ENCODE measurements around the gene PAM. TPM values are rescaled to one million over a fixed set of nuclear protein-coding genes. Genes with fewer than 3 reads are reported as not detected.
"Not testable (repeated sequence)": the region's sequence is repeated elsewhere in the genome, so short reads cannot be mapped to it uniquely, and the experiment has no call there.

Gene PAM
- polyA plus RNA-seq, 1 donor (not counting 4 experiments of a cell fraction or from before 2014, with no cell fraction given), result 149 TPM

DNA sequence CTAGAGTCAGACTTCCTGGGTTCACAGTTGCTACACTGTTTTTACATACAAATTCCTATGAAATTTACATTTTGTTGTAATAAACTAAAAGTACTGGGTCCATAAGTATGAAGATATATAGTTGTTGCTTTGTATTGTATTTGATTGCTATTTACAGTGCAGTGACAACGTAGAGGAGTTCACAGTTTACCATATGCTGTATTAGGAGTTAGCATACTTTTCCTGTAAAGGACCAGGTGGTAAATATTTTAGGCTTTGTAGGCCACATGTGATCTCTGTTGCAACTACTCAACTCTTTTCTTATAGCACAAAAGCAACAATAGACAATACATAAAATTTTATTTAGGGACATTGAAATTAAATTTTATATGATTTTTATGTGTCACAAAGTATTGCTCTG, 18.0 kb downstream of the PAM start:
- Histone ChIP-seq H3K9me1 (ENCODE audit: control insufficient read depth, extremely low read depth, insufficient read depth, low read length) (no peaks in the 10 kb centered on the region), H3K9ac (ENCODE audit: control insufficient read depth, extremely low read depth, insufficient read depth, low read length) (no peak overlapping the region), H4K20me1 (ENCODE audit: control insufficient read depth, extremely low read depth, insufficient read depth, low read length) (peaks cover 2% of the 10 kb centered on the region), H3K27me3 (ENCODE audit: control insufficient read depth, extremely low read depth, insufficient read depth, low read length) (no peaks in the 10 kb centered on the region), H2AFZ (ENCODE audit: control insufficient read depth, low read length) (no peak overlapping the region), H3K79me2 (ENCODE audit: control insufficient read depth, insufficient read depth, low read length) (peaks cover 62% of the 10 kb centered on the region), H3K9me3 (ENCODE audit: control insufficient read depth, low read depth, low read length) (no peaks in the 10 kb centered on the region), H3K36me3 (ENCODE audit: control insufficient read depth in 2 of 2, extremely low read depth in 1 of 2, insufficient read depth in 2 of 2, low read length in 2 of 2) (peaks cover 0 to 1% of the 10 kb centered on the region in 2 experiments), H3K4me3 (ENCODE audit: control insufficient read depth in 2 of 3, extremely low read depth in 1 of 3, insufficient read depth in 2 of 3, low read depth in 1 of 3, low read length in 3 of 3) (no peak overlapping the region), H3K27ac (ENCODE audit: control insufficient read depth, insufficient read depth, low read length) (no peak overlapping the region), H3K4me2 (ENCODE audit: control insufficient read depth, extremely low read depth, insufficient read depth, low read depth, low read length) (no peak overlapping the region), H3K4me1 (ENCODE audit: control insufficient read depth, extremely low read depth, insufficient read depth, low read length) (peaks cover 4% of the 10 kb centered on the region)
- dilution Hi-C loops (cut with MboI; ENCODE audit: extremely low pct_ligation_motif_present, low sequenced_read_pairs), result no loop called here
- no peak for FAIRE-seq
- TF ChIP-seq, protein P1, sequence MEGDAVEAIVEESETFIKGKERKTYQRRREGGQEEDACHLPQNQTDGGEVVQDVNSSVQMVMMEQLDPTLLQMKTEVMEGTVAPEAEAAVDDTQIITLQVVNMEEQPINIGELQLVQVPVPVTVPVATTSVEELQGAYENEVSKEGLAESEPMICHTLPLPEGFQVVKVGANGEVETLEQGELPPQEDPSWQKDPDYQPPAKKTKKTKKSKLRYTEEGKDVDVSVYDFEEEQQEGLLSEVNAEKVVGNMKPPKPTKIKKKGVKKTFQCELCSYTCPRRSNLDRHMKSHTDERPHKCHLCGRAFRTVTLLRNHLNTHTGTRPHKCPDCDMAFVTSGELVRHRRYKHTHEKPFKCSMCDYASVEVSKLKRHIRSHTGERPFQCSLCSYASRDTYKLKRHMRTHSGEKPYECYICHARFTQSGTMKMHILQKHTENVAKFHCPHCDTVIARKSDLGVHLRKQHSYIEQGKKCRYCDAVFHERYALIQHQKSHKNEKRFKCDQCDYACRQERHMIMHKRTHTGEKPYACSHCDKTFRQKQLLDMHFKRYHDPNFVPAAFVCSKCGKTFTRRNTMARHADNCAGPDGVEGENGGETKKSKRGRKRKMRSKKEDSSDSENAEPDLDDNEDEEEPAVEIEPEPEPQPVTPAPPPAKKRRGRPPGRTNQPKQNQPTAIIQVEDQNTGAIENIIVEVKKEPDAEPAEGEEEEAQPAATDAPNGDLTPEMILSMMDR (optimal IDR thresholded peaks at IDR 0.05 in 1 of 3, IDR thresholded peaks at IDR 0.05 in 1 of 3, conservative IDR thresholded peaks at IDR 0.05 in 1 of 3; ENCODE audit: extremely low read depth in 1 of 3, insufficient read depth in 2 of 3, low read length in 3 of 3), result no peak
- no peak for TF ChIP-seq EZH2 (IDR thresholded peaks at IDR 0.05; ENCODE audit: low read length)
- DNase-seq (ENCODE audit: low read depth, low spot score), result no peak

DNA sequence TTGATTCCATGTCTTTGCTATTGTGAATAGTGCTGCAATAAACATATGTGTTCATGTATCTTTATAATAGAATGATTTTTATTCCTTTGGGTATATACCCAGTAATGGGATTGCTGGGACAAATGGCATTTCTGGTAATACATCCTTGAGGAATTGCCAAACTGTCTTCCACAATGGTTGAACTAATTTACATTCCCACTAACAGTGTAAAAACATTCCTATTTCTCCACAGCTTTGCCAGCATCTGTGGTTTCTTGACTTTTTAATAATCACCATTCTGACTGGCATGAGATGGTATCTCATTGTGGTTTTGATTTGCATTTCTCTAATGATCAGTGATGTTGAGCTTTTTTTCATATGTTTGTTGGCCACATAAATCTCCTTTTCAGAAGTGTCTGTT, 20.7 kb downstream of the PAM start:
- H3K9ac ChIP-seq (ENCODE audit: control insufficient read depth, extremely low read depth, insufficient read depth, low read length); DNase-seq (ENCODE audit: low read depth, low spot score); H3K36me3 ChIP-seq (ENCODE audit: control insufficient read depth in 2 of 2, extremely low read depth in 1 of 2, insufficient read depth in 2 of 2, low read length in 2 of 2); FAIRE-seq; H3K27ac ChIP-seq (ENCODE audit: control insufficient read depth, insufficient read depth, low read length); H3K4me2 ChIP-seq (ENCODE audit: control insufficient read depth, extremely low read depth, insufficient read depth, low read depth, low read length); H3K4me1 ChIP-seq (ENCODE audit: control insufficient read depth, extremely low read depth, insufficient read depth, low read length); dilution Hi-C loops (cut with MboI; ENCODE audit: extremely low pct_ligation_motif_present, low sequenced_read_pairs); H3K4me3 ChIP-seq (ENCODE audit: control insufficient read depth in 2 of 3, extremely low read depth in 1 of 3, insufficient read depth in 2 of 3, low read depth in 1 of 3, low read length in 3 of 3); H2AFZ ChIP-seq (ENCODE audit: control insufficient read depth, low read length); H3K27me3 ChIP-seq (ENCODE audit: control insufficient read depth, extremely low read depth, insufficient read depth, low read length); H3K9me3 ChIP-seq (ENCODE audit: control insufficient read depth, low read depth, low read length); H3K9me1 ChIP-seq (ENCODE audit: control insufficient read depth, extremely low read depth, insufficient read depth, low read length); H4K20me1 ChIP-seq (ENCODE audit: control insufficient read depth, extremely low read depth, insufficient read depth, low read length): not testable (repeated sequence)
- peaks cover 51% of the 10 kb centered on the region for H3K79me2 ChIP-seq (ENCODE audit: control insufficient read depth, insufficient read depth, low read length)

DNA sequence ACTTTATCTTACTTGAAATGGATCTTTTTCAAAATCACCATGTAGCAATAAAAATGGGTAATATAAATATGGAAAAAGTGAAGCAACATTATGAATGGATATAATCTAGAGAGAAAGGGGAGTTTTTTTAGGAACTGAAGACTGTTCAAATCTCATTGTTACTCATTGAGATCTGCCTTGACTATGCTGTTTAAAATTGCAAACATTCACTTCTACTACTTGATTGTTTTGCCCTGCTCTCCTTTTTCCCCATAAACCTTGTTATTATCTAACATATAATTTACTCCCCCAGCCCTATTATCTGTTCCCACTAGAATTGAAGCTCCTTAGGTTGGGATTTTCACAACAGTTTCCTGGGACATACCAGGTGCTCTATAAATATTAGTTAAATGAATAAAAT, 22.0 kb downstream of the PAM start:
- Histone ChIP-seq H3K9ac (ENCODE audit: control insufficient read depth, extremely low read depth, insufficient read depth, low read length) (no peak overlapping the region), H3K79me2 (ENCODE audit: control insufficient read depth, insufficient read depth, low read length) (peaks cover 42% of the 10 kb centered on the region), H3K36me3 (ENCODE audit: control insufficient read depth in 2 of 2, extremely low read depth in 1 of 2, insufficient read depth in 2 of 2, low read length in 2 of 2) (peaks cover 0 to 1% of the 10 kb centered on the region in 2 experiments), H3K27ac (ENCODE audit: control insufficient read depth, insufficient read depth, low read length) (no peak overlapping the region), H4K20me1 (ENCODE audit: control insufficient read depth, extremely low read depth, insufficient read depth, low read length) (peaks cover 2% of the 10 kb centered on the region), H3K4me2 (ENCODE audit: control insufficient read depth, extremely low read depth, insufficient read depth, low read depth, low read length) (no peak overlapping the region), H3K9me3 (ENCODE audit: control insufficient read depth, low read depth, low read length) (no peaks in the 10 kb centered on the region), H3K4me1 (ENCODE audit: control insufficient read depth, extremely low read depth, insufficient read depth, low read length) (peaks cover 3% of the 10 kb centered on the region), H2AFZ (ENCODE audit: control insufficient read depth, low read length) (no peak overlapping the region), H3K27me3 (ENCODE audit: control insufficient read depth, extremely low read depth, insufficient read depth, low read length) (no peaks in the 10 kb centered on the region), H3K4me3 (ENCODE audit: control insufficient read depth in 2 of 3, extremely low read depth in 1 of 3, insufficient read depth in 2 of 3, low read depth in 1 of 3, low read length in 3 of 3) (no peak overlapping the region), H3K9me1 (ENCODE audit: control insufficient read depth, extremely low read depth, insufficient read depth, low read length) (no peaks in the 10 kb centered on the region)
- DNase-seq (ENCODE audit: low read depth, low spot score) (no peak), FAIRE-seq (no peak)
- dilution Hi-C loops (cut with MboI; ENCODE audit: extremely low pct_ligation_motif_present, low sequenced_read_pairs), result no loop called here
- no peak for TF ChIP-seq EZH2 (IDR thresholded peaks at IDR 0.05; ENCODE audit: low read length)
- TF ChIP-seq, protein P1 (optimal IDR thresholded peaks at IDR 0.05 in 1 of 3, IDR thresholded peaks at IDR 0.05 in 1 of 3, conservative IDR thresholded peaks at IDR 0.05 in 1 of 3; ENCODE audit: extremely low read depth in 1 of 3, insufficient read depth in 2 of 3, low read length in 3 of 3), result no peak
